NCI-H2196 (cell line): ENCODE measurements around the gene POLD3.

Source experiments
- DNase-seq: peaks from one replicate; lab custom pipeline; 2025; ENCODE audit not compliant: unreplicated experiment; lab: John Stamatoyannopoulos, UW

The POLD3 gene

DNA sequence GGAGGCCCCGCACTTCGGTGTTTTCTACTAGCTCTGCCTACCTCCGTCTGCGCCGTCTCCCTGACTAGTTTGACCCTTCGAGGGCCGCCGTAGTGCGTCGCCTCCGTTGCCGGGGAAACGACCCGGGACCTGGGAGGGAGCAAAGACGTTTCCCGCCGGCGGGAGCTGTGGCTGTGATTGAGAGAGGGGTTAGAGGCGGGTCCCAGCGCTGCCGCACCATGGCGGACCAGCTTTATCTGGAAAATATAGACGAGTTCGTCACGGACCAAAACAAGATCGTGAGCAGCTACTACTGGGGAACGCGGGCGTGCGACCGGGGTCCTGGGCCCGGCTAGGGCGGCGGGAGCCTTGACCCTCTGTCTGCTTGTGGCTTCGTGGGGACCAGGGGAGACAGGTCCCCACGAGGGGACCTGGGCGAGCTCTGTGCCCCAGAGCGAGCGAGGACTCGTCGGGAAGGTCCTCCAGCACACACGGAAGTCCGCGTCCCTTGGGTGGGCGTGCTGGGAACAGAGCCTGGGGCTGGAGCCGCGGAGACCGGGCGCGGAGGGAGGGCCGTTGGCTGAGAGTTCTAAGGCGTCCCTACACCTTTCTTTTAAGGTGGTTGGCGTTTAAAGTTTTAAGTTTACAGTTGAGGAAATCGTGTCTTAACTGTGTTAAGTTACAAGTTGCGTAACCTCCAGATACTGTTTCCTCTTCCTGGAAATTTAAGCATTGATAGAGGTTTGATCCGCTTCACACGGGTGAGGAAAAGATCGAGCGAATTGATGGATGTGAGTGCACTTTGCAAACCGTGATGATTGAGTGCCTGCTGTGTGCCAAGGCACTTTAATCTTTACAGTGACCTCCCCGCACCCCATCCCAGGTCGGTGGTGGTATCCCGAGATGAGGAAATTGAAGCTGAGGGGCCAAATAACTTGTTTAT lies at the start of gene POLD3:
Gene POLD3, plus strand, starts transcription at position 142 of the 922 bp plus-strand sequence. Its CDS starts 77 bp downstream, at position 219.
- DNase-seq: peak; percentile 94

DNA sequence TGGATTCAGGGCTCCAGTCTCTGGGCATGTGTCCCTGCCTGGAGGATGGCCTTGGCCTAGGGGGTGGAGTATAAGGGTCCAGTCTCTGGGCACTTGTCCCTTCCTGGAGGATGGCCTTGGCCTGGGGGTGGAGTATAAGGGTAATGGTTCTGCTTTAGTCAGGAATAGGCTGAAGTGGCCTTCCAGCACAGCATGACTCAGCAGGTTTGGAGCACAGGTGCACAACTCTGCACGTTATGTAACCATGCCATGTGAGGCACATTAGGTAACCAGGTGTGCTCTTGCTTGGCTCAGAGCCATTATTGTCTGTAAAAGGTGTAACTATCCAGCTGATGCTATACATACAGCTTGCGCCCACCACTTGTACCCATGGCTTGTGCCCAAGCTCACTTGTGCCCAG lies 48.4 kb upstream of the POLD3 start:
- DNase-seq: peak; percentile 28

- DNase-seq: peak; percentile 80
Observed at GRCh38 chr11:74546752-74547151, 45.6 kb upstream of the POLD3 start.

DNA sequence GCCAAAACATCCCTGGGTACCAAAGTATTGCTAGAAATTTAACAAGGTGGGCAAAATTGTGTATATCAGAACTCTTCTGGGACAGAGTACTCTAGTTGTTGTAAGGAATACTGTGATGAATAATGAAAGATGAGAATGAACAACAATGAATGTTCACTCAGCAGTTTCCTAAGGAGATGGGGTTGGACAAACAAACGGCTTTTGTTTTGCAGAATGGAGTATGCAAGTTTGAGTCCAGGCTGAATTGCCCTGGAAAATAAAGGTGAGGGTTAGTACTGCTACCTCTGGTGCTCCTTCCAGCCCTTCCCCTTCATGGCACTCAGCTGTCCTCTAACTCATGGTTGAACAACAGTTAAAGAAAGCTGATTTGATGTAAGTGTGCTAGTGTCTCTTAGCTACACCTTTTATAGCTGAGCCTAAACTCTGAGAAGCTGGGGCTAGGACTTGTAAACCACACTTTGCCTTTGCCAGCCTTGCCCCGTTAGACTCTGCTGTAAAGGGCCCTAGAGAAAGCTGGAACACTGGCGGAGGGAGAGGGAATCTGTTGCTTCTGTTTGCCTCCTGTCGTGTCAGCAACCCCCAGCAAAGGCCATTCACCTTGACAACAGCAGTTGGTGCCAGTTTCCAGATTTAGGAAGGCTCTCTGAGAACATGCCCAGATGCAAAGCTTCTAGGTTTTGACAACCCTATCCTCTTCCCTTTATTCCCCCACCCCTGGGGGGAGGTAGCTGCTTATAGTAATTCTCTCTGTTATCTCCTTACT lies 41.2 kb upstream of the POLD3 start:
- DNase-seq: no peak

- DNase-seq: no peak
Observed at GRCh38 chr11:74551754-74552145, 40.6 kb upstream of the POLD3 start.

- no peak for DNase-seq
Observed at GRCh38 chr11:74557526-74557925, 34.9 kb upstream of the POLD3 start.

DNA sequence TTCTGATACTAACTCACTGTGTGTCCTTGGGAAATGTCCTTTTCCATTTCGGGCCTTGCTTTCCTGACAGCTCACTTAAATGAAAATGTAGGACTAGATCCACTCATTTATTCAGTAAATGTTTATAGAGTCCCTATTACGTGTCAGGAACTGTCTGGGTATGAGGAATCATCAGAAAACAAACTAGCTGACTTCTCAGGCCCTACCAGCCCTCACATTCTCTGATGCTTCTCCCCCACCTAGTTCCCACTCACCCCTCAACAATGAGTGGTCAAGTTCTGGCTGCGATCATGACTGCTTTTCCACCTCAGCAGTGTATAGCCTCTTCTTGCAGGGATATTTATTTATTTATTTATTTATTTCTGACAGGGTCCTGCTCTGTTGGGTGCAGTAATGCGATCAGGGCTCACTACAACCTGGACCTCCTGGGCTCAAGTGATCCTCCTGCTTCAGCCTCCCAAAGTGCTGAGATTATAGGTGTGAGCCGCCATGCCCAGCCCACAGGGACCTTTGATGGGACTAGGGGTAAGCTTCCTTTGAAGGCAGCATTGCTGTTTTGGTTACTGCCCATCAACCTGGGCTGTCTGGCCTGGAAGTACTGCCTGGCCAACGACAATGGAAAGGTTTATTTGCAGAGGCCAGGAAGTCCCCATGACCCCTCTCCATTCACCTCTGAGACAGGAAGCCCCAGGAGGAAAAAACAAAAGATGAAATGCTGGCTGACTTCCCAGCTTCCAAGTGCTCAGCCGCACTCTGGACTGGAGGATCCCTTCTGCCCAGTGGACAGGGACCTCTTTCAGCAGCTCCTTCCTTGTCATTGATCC lies 33.1 kb upstream of the POLD3 start:
- peak; percentile 67 for DNase-seq

- no peak for DNase-seq
Observed at GRCh38 chr11:74559934-74560309, 32.5 kb upstream of the POLD3 start.

GRCh38 chr11:74566146-74566960 lies 26.0 kb upstream of the POLD3 start:
- DNase-seq: no peak

GRCh38 chr11:74568028-74568427 lies 24.4 kb upstream of the POLD3 start:
- no peak for DNase-seq

DNA sequence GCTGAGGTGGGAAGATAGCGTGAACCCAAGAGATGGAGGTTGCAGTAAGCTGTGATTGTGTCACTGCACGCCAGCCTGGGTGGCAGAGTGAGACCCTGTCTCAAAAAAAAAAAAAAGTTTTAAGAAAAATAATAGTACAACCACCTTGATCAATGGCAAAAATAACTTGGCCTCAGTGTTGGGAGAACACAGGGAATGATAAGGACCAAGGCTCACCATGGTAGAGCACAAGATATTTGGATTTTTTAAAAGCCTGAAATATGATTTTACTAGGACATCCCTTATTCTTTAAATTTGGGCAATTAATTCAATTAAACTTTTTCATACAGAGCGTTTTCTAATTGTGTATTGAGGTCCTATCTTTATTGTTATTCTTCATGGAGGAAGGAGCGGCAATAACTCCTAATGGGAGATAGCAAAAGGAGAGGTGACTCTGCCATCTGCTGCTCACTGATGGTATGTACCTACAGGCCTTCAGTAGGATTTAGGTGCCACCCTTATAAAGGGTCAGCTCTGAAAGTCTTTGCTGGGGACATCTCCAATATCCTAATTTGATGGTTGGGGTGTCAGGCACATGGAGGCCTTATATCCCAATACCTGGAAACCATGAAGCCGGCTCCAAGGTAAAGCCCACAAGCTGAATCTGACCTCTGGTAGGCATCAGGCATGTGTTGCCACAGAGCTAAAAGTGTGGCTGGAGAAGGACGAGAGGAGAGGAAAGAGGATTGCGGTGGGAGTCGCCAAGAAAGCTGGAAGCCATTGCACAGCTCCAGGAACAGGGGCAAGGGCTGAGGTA lies 21.9 kb upstream of the POLD3 start:
- DNase-seq: peak; percentile 55

DNA sequence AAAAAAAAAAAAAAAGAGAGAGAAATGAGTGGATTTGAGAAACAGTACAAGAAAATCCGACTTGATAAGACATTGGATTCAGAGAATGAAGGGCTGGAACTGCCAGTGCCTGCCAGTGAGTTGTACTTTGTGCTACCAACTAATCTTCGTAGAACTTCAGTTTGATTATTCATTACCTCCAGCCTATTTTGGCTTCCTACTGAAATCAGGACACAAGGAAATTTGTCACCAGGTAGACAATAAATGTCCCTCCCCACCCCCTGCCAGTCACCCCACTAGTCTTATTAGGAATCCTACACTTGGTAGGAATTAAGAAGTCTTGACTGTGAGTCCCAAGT lies 21.4 kb upstream of the POLD3 start:
- DNase-seq: no peak

- DNase-seq: no peak
Observed at GRCh38 chr11:74572349-74572748, 20.0 kb upstream of the POLD3 start.

DNA sequence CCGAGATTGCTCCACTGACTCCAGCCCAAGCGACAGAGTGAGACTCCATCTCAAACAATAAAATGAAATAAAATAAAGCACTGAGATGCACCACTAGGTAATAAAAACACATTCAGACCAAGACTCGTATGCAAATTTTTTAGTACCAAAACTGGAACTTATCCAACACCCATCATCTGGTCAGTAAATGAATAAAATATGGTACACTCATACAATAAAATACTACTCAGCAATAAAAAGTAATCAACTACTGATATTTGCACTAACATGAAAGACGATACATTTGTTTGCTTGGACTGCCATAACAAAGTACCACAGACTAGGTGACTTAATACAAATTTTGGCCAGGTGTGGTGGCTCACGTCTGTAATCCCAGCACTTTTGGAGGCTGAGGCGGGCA lies 17.8 kb upstream of the POLD3 start:
- no peak for DNase-seq

GRCh38 chr11:74575999-74576398 lies 16.4 kb upstream of the POLD3 start:
- no peak for DNase-seq

DNA sequence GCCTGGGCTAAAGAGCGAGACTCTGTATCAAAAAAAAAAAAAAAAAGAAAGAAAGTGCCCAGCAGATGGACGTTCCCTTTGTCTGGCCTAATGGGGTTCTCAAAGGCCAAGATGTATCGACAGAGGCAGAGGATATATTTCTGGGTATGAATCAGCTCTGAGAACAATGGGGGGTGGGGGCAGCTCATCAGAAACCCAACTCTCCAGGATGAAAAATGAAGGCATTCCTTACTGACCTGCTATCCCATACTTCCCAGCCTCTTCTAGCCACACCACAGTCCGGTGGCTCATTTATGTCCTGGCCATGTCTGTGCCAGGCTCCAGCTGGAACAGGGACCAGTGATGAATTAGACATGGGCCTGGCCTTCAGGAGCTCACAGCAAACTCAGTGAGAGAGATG lies 15.2 kb upstream of the POLD3 start:
- DNase-seq: no peak

DNA sequence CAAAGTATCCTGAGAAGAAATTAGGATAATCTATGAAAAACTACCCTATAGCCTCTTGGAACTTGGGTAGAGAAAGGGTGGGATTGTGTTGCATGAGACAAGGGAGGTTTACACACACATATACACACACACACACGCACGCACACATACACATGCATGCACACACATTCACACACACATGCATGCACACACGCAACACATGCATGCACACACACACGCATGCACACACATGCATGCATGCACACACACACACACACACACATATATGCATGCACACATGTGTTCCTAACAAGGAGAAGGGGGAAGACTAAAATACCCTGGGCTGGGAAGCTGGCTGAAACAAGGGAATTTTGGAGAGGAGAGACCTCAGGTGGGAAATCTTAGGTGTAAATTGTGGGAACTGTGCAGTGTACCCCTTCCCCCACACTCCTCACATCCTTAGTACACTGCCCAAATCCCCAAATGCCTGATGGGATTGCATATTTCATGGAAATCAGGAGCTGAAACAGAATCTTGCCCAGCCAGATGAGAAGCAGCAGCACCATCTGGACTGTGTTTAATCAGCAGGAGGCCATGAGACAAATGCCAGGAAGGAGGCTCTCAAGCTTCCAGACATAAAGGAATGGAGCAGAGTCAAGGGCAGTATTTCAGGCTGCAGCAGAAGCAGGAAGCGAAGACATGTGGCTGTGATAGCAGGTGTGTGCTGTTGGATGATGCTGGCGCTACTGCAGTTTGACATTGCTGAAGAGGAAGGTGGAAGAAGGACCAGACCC lies 14.6 kb upstream of the POLD3 start:
- DNase-seq: peak; percentile 75

DNA sequence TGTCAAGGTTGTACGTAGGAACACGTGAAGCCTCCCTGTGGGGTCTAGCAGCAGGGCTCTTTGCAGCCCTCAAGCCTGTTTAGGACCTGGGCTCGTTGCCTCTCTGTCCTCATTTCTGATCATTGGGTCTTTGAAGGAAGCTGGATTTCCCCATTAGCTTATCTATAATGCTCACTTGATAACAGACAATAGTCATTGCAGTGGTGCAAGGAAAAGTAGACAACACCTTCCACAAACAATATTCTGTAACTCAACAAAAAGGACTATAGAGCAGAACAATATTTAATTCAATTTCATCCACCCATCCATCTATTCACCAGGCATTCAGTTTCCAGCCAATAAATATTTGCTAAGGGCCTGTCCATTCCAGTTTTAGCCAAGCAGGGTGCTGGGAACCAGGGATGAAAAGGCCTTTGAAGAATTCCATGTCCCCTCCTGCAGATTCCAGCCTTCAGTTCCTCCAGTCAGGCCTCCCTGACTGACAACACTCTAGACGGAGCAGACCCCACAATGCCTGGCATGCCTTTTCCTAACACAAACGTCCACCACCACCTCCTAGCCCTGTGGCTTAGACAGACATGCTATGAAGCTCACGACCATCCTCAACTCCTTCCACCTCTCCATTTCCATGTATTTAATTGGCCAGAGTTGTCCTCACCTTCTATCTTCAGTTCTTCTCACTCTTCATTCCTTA lies 12.7 kb upstream of the POLD3 start:
- DNase-seq: no peak
